GM18873 (cell line): Measurements from ENCODE around the gene METTL25.
A peak's percentile ranks its signal among the peaks of the same experiment; 100 is the strongest.
"Not testable (repeated sequence)": the region's sequence is repeated elsewhere in the genome, so short reads cannot be mapped to it uniquely, and the experiment has no call there.

ENCODE experiments used
- ATAC-seq: cut with Tn5 transposase; IDR thresholded peaks from one replicate; pipeline ENCODE4 v1.9.1; 2021; ENCODE audit warnings: mild to moderate bottlenecking, moderate library complexity, moderate number of reproducible peaks; ENCODE audit not compliant: unreplicated experiment, low FRiP score

Gene METTL25

DNA sequence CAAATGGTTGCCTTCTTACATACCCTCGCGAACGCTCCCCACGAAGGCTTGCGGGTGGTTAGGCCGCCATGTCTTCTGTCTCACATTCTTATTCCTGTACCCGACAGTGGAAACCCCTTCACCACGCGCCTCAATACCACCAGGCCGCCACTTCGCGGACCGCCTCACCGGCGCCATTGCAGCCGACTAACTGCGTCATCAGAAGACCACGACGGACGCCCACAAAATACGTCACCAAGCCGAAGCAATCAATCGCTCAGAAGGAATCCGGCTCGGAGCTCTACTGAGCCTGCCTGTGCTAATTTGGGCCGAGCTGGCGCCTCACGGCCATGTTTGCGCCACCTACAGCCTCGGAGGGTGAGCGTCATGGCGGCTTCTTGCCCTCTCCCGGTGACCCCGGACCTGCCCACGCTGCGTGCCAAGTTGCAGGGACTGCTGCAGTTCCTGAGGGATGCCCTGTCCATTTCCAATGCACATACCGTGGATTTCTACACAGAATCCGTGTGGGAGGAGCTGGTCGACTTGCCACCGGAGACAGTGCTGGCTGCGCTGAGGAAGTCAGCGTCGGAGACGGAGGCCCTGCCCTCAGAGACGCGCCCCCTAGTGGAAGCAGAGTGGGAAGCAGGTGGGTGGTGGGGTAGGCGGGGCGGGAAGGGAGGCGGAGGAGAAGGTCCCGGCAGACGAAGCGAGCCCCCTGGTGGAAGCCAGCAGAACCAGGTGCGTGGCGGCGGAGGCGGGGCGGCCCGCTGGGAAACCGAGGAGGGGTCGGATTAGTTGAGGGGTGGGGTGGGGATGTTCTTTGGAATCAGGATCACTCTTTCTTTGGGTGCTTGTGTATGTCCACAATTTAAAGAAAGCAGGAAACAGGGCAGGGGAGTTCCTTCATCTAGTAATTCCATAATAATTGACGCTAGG lies at the start of gene METTL25, which contains the start of gene CCDC59:
Gene METTL25, plus strand, starts transcription at position 330 of the 915 bp plus-strand sequence. Its CDS starts 37 bp downstream, at position 367.
Gene CCDC59, minus strand, starts transcription at position 188 of the 915 bp plus-strand sequence. Its CDS starts 11 bp downstream, at position 177.
- peak; percentile 96 for ATAC-seq

DNA sequence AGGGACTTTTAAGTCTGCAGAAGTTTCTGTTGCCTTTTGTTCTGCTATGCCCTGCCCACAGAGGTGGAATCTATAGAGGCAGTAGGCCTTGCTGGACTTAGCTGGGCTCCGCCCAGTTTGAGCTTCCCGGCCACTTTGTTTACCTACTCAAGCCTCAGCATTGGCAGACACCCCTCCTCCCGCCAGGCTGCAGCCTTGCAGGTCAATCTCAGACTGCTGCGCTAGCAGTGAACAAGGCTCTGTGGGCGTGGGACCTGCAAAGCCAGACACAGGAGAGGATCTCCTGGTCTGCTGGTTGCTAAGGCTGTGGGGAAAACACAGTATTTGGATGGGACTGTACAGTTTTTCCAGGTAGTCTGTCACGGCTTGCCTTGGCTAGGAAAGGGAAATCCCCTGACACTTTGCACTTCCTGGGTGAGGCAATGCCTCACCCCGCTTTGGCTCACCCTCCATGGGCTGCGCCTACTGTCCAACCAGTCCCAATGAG lies 43.9 kb upstream of the METTL25 start:
- ATAC-seq, result no peak

- ATAC-seq, result no peak
Measured at GRCh38 chr12:82319276-82319675, 39.1 kb upstream of the METTL25 start.

GRCh38 chr12:82325540-82326336 lies 32.6 kb upstream of the METTL25 start:
- no peak for ATAC-seq

- ATAC-seq, result no peak
Measured at GRCh38 chr12:82326905-82327503, 31.3 kb upstream of the METTL25 start.

- no peak for ATAC-seq
Measured at GRCh38 chr12:82327861-82328260, 30.5 kb upstream of the METTL25 start.

DNA sequence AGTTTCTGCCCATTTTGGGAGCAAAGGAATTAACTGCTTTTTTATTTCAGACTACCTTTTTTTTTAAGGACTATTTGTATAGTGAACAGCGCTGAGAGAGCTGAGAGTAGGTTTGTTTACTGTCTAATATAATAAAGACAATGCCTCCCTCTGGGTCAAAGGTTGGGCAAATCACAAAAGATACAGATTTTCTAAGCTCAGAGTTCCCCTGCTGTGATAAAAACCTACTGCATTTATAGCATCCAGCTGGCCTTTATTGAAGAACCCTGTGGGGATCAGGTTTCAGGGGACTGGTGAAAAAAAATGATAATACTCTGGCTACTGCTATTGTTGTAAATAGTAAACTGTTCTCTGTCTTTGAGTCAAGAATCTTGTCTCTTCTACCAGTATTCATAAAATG lies 28.8 kb upstream of the METTL25 start:
- ATAC-seq, result no peak

- ATAC-seq, result no peak
Measured at GRCh38 chr12:82350161-82350560, 8.2 kb upstream of the METTL25 start.

DNA sequence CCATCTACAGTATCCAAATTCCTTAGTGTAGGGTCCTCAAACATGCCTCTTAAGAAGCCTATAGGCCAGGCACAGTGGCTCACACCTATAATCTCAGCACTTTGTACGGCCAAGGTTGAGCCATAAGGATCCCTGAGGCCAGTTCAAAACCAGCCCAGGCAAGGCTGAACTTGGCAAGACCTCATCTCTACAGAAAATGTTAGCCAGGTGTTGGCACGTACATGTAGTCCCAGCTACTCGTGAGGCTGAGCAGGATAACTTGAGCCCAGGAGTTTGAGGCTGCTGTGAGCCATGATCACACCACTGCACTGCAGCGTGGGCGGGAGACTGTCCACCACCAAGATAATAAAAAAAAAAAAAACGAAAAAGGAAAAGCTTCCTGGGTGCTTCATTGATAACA lies 6.9 kb upstream of the METTL25 start:
- no peak for ATAC-seq

- ATAC-seq, result no peak
Measured at GRCh38 chr12:82357340-82357739, 989 bp upstream of the METTL25 start.

- no peak for ATAC-seq
Measured at GRCh38 chr12:82357845-82358199, 507 bp upstream of the METTL25 start.

DNA sequence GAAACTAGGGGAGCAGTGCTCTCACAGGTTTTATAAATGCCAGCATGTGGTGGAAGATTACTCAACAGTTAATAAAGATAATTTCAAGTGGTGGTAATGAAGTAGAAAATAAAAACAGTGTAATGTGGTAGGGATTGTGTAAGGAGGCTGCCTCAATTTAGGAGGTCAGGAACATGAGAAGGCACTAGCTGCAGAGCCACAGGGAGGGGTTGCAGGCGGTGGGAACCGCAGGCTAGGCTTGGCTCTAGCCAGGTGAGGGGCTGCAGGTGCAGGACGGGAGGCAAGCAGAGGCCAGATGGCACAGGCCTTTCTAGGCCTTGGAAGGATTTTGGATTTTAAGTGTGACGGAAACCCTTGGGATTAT lies 768 bp downstream of the METTL25 start:
- ATAC-seq, result no peak

GRCh38 chr12:82360834-82361233 lies 2.5 kb downstream of the METTL25 start:
- ATAC-seq, result not testable (repeated sequence)

GRCh38 chr12:82361461-82361915 lies 3.2 kb downstream of the METTL25 start:
- ATAC-seq, result no peak

DNA sequence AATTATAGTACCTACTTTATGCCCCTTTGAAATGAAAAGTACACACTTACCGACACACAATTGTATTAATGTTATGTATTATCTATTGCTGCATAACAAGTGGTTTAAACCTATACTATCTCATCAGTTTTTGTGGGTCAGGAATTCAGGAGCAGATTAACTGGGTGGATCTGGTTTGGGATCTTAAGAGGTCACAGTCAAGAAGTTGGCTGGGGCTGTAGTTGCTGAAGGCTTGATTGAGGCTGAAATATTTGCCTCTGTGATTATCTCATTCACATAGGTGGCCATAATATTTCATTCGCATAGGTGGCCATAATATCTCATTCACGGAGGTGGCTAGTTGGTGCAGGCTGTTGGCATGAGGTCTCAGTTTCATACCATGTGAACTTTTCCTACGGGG lies 5.7 kb downstream of the METTL25 start:
- no peak for ATAC-seq

- ATAC-seq, result no peak
Measured at GRCh38 chr12:82366197-82366596, 7.9 kb downstream of the METTL25 start.

GRCh38 chr12:82375201-82375600 lies 16.9 kb downstream of the METTL25 start:
- ATAC-seq, result no peak

DNA sequence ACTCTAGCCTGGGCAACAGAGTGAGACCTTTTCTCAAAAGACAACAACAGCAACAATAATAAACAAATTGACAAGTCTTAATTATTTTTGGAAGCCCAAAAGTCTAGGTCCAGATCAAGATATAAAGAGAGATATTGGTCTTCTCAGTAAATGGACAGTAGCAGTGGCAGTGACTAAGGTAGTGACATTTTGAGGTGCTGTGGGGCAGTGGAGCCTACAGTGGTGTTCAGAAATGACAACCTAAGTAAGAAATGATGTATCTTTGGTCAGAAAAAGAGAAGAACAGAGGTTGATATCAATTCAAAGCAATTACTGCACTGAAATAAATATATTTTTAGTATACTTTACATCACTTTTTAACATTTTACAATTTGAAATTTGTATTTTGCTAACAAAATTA lies 20.7 kb downstream of the METTL25 start:
- no peak for ATAC-seq

GRCh38 chr12:82383930-82384552 lies 25.7 kb downstream of the METTL25 start:
- ATAC-seq, result peak; percentile 50

GRCh38 chr12:82398879-82399278 lies 40.5 kb downstream of the METTL25 start:
- ATAC-seq, result no peak
